ENCODE measurements around the gene RAB33A.

The RAB33A gene

DNA sequence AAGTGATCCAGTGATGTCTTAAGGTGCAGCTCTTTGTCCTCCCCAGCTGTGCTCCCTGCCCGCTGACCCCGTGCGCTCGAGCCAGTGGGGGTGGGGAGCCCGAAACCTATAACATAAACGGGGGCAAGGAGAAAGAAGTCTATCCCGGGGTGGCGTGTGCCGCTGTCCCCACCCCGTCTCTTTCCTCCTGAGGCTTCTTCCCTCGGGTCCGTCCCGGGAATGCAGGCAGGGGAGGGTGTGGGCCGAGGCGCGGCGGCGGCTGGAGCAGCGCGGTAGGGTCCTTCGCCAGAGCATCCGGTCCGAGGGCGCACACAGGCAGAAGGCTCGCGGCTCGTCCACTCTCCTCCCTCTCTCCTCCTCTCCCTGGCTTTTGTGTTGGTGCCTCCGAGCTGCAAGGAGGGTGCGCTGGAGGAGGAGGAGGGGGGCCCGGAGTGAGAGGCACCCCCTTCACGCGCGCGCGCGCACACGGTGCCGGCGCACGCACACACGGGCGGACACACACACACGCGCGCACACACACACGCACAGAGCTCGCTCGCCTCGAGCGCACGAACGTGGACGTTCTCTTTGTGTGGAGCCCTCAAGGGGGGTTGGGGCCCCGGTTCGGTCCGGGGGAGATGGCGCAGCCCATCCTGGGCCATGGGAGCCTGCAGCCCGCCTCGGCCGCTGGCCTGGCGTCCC, at the start of gene RAB33A:
RAB33A (plus strand) TSS at position 517 of the 681 bp plus-strand sequence; CDS start at position 618, 101 bp downstream.
- H3K27ac ChIP-seq: no peak within 1 kb of the TSS

DNA sequence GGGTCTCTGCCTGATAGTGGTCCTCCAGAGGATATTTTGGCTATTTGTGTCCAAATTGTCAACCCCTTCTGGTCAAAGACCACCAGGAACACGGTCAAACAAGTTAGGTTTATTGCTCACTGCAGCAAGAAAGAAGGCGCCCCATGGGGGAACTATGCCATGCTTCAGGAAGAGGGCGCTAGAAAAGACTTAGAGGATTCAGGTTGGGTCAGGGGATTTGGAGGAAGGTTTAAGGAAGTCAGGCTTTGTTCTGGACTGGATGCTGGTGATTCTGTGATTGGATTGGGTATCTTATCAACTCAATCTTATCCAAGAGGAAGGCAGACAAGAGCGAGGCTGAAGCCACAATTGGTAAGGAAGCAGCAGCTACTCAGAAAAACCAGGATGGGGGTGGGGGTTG, 47.2 kb upstream of the RAB33A start:
- TF ChIP-seq, protein P1, sequence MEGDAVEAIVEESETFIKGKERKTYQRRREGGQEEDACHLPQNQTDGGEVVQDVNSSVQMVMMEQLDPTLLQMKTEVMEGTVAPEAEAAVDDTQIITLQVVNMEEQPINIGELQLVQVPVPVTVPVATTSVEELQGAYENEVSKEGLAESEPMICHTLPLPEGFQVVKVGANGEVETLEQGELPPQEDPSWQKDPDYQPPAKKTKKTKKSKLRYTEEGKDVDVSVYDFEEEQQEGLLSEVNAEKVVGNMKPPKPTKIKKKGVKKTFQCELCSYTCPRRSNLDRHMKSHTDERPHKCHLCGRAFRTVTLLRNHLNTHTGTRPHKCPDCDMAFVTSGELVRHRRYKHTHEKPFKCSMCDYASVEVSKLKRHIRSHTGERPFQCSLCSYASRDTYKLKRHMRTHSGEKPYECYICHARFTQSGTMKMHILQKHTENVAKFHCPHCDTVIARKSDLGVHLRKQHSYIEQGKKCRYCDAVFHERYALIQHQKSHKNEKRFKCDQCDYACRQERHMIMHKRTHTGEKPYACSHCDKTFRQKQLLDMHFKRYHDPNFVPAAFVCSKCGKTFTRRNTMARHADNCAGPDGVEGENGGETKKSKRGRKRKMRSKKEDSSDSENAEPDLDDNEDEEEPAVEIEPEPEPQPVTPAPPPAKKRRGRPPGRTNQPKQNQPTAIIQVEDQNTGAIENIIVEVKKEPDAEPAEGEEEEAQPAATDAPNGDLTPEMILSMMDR (conservative IDR thresholded peaks at IDR 0.05; ENCODE audit: low read depth): no peak
- H3K27ac ChIP-seq: peak overlapping the region; percentile 91
- no peak for DNase-seq (ENCODE audit: low spot score)
- POLR2A ChIA-PET (ENCODE audit: low non-redundant PET): no interaction called here
- CTCF ChIA-PET: no interaction called here

More for the DNA sequence above, at the start of gene RAB33A:
- no peak for DNase-seq (ENCODE audit: low spot score)
- TF ChIP-seq, protein P1 (conservative IDR thresholded peaks at IDR 0.05; ENCODE audit: low read depth): no peak
- ChIA-PET CTCF (no interaction called here), POLR2A (ENCODE audit: low non-redundant PET) (no interaction called here)

DNA sequence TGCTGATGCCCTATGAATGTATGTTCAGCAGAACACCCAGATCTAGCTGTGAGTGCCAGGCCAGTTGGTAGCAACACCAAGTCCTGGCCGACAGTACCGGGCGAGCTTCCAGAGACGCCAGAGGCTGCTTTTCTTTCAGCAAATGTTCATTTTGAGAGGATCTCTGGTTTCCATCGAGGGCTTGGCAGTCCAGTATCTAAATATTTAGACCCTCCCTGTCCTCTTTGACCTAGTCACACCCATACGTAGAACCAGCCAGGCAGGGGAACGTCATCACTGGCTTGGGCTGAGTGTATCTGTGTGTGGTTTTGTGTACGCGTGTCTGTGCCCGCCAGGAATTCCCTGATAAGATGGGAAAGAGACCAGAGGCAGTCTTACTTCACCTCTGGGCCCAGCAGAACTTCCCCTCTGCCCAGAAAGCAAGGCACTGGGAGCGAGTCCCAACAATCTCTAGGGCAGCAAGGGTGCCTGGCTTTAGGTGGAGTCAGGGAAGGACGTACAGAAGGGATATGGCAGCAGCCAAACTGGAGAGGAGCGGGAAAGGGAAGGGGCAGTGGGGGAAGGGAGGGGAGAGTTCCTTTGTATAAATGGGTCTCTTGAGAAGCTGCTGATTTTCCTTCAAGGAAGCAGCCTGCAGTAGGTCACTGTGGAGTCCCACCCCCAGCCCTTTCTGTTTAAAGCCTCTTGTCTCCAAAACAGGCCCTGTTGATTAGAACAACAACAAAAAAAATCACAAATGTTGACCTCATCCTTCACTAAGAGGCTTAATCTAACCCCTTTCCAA, 46.5 kb upstream of the RAB33A start:
- CTCF ChIA-PET: interaction anchor here (0.6 kb wide), 1 partner anchor 20 kb away, joined by 3 read pairs; no protein-coding TSS in a partner anchor
- POLR2A ChIA-PET (ENCODE audit: low non-redundant PET): no interaction called here
- TF ChIP-seq, protein P1 (conservative IDR thresholded peaks at IDR 0.05; ENCODE audit: low read depth): no peak
- peak; percentile 71 for DNase-seq (ENCODE audit: low spot score)
- H3K27ac ChIP-seq: peak overlapping the region; percentile 91

DNA sequence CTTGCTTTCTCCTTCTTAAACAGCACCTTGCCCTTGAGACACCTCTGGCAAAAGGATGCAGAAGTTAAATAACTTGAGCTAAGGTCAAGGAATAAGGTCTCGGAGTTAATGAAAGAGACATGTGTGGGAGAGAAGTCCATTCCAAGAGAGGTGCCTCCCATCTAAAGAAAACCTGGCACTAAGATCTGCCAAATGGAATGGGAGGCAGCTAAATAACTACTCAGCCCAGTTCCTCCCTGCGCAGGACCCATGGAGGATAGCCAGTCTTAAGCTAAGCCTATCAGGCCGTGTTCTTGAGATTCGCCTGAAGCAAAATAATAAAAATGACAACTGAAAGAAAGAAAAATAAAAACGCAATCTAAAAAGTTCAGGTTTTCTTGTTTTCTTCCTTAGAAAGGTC, 40.8 kb upstream of the RAB33A start:
- TF ChIP-seq, protein P1 (conservative IDR thresholded peaks at IDR 0.05; ENCODE audit: low read depth): no peak
- no peak overlapping the region for H3K27ac ChIP-seq
- ChIA-PET CTCF (interaction anchor here (0.6 to 1.2 kb wide), 2 partner anchors 10 to 51 kb away, joined by 3 to 5 read pairs; no protein-coding TSS in a partner anchor), POLR2A (ENCODE audit: low non-redundant PET) (no interaction called here)
- DNase-seq (ENCODE audit: low spot score): no peak

DNA sequence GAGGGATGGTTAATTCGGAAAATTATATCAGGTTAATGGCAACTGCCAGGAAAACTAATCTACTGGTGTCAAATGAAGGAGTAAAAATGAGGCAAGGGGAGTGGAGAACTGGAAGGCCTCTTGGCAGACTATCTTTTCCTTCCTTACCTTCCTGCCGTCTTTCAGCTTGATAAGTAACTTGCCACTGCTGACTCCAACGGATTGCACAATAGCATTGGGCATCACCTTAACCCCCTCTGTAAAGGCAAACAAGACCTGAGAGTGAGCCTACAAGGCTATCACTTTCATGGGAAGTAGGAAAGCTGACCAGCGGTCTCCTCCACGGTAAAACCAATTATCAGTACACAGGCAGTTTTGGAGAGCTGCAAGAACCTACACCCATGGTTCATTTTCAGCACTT, 35.3 kb upstream of the RAB33A start:
- POLR2A ChIA-PET (ENCODE audit: low non-redundant PET): no interaction called here
- CTCF ChIA-PET: no interaction called here
- DNase-seq (ENCODE audit: low spot score): no peak
- no peak overlapping the region for H3K27ac ChIP-seq
- TF ChIP-seq, protein P1 (conservative IDR thresholded peaks at IDR 0.05; ENCODE audit: low read depth): no peak

DNA sequence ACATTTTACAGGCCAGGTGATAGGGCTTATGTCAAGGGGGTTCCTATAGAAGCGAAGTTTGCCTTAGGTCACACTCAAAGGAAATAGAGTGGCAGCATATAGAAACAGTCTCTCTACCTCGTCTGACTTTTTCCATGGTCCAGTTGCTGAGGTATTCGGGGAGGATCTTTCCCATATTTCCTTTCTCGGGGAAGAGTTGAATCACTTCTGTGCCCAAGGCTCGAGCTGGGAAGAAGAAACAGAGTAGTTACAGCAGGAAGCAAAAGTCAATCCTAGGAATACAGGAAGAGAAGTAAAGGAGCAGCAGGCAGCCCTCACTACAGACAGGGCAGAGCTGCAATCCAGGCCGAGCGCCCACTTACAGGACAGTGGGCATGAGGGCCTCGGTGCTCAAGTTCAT, 34.8 kb upstream of the RAB33A start:
- no peak for DNase-seq (ENCODE audit: low spot score)
- H3K27ac ChIP-seq: no peak overlapping the region
- POLR2A ChIA-PET (ENCODE audit: low non-redundant PET): no interaction called here
- CTCF ChIA-PET: no interaction called here
- TF ChIP-seq, protein P1 (conservative IDR thresholded peaks at IDR 0.05; ENCODE audit: low read depth): no peak

All from RWPE1 (cell line).